Naive thymus-derived CD8-positive, alpha-beta T cell (primary cell): ENCODE data around the gene FOXI1. TPM values are rescaled to one million over a fixed set of nuclear protein-coding genes. Genes with fewer than 3 reads are reported as not detected.

Experiments
- ATAC-seq, 2 donors: fragments of 150-1000 bp; cut with Tn5 transposase in 1 of 2; sonication (Bioruptor Pico), chemical (Tn5 transposase) in 1 of 2; 1 replicate in 1 of 2; 2 replicates in 1 of 2; pipeline ENCODE4 v1.10.0; 2021; ENCODE audit warnings: mild to moderate bottlenecking in 2 of 2, moderate library complexity in 2 of 2
- POLR2A ChIA-PET: fragments of 350-600 bp; sonication (Branson Sonifier 250); formaldehyde crosslinking; loops from one replicate; lab custom pipeline; 2021; ENCODE audit warnings: antibody characterized with exemption; lab: Charles Lee
- DNase-seq, 10 donors: peaks; one replicate each; pipeline versions ENCODE4 v3.0.0 to v3.0.0-alpha.2; 2020 to 2022
- H3K27ac Mint-ChIP-seq, 10 donors: one replicate each; pipeline ENCODE4 v1.8.0; 2020 to 2022; ENCODE audit warnings: mild to moderate bottlenecking in 10 of 10, mixed read lengths in 10 of 10, moderate library complexity in 4 of 10, inconsistent platforms in 1 of 10
- H3K27me3 Mint-ChIP-seq, 5 donors: one replicate each; pipeline ENCODE4 v1.8.0; 2021 to 2022; ENCODE audit warnings: mixed read lengths in 5 of 5
- H3K36me3 Mint-ChIP-seq, 3 donors: one replicate each; pipeline ENCODE4 v1.8.0; 2020 to 2022; ENCODE audit warnings: mixed read lengths in 3 of 3, mild to moderate bottlenecking in 2 of 3, inconsistent platforms in 1 of 3
- H3K4me1 Mint-ChIP-seq, 4 donors: one replicate each; pipeline ENCODE4 v1.8.0; 2021 to 2022; ENCODE audit warnings: mixed read lengths in 4 of 4
- H3K4me3 Mint-ChIP-seq, 10 donors: one replicate each; pipeline ENCODE4 v1.8.0; 2020 to 2022; ENCODE audit warnings: mild to moderate bottlenecking in 10 of 10, mixed read lengths in 10 of 10, moderate library complexity in 6 of 10, inconsistent platforms in 1 of 10
- H3K9me3 Mint-ChIP-seq, 9 donors: one replicate each; pipeline ENCODE4 v1.8.0; 2020 to 2022; ENCODE audit warnings: mixed read lengths in 9 of 9, mild to moderate bottlenecking in 3 of 9, inconsistent platforms in 1 of 9, moderate library complexity in 1 of 9
- polyA plus RNA-seq, 3 donors: library from polyadenylated mRNA; unstranded; fragments of 300-500 nt; fragmentation: Illumina TruSeq; gene quantifications; one replicate each; pipeline ENCODE4 v1.2.3, GENCODE V29; 2021
- total RNA-seq, 8 experiments: library from RNA in 2 of 8; stranded (reverse) in 2 of 8; gene quantifications; one replicate each; pipeline ENCODE4 v1.2.3 and lab custom pipeline; 2021 to 2026

FOXI1 gene
- total and polyA plus RNA-seq, 5 experiments from 2014 or later: not detected

DNA sequence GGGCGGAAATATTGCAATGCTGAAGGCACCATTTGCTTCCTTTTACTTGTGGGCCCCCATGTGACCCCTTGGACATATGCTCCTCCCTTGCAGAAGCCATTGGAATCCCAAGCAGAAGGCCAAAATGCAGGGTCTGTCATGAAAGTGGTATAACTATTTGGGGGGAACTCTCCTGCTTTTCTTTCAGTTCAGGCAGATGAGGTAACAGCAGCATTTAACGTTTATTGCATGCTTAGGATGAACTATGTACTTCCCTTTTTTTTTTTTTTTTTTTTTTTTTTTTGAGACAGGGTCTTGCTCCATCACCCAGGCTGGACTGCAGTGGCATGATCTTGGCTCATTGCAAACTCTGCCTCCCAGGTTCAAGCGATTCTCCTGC lies 7.8 kb downstream of the FOXI1 start:
- ATAC-seq (no peak), DNase-seq (no peak)
- H3K4me1 Mint-ChIP-seq: no peaks in the 10 kb centered on the region
- H3K27ac Mint-ChIP-seq: no peak overlapping the region
- POLR2A ChIA-PET: no interaction called here
- H3K27me3 Mint-ChIP-seq: peaks cover 0 to 3% (median 0%) of the 10 kb centered on the region in 5 donors
- H3K9me3 Mint-ChIP-seq: no peaks in the 10 kb centered on the region
- H3K36me3 Mint-ChIP-seq: no peaks in the 10 kb centered on the region
- H3K4me3 Mint-ChIP-seq: no peak overlapping the region

- no peak overlapping the region for H3K4me3 Mint-ChIP-seq
- H3K36me3 Mint-ChIP-seq: no peaks in the 10 kb centered on the region
- peaks cover 0 to 3% (median 0%) of the 10 kb centered on the region in 5 donors for H3K27me3 Mint-ChIP-seq
- no peaks in the 10 kb centered on the region for H3K4me1 Mint-ChIP-seq
- H3K27ac Mint-ChIP-seq: peak overlapping the region in 1 of 10 donors; percentile 40
- POLR2A ChIA-PET: no interaction called here
- H3K9me3 Mint-ChIP-seq: no peaks in the 10 kb centered on the region
- DNase-seq: no peak
- no peak for ATAC-seq
Observed at GRCh38 chr5:170114271-170114670, 8.6 kb downstream of the FOXI1 start.

DNA sequence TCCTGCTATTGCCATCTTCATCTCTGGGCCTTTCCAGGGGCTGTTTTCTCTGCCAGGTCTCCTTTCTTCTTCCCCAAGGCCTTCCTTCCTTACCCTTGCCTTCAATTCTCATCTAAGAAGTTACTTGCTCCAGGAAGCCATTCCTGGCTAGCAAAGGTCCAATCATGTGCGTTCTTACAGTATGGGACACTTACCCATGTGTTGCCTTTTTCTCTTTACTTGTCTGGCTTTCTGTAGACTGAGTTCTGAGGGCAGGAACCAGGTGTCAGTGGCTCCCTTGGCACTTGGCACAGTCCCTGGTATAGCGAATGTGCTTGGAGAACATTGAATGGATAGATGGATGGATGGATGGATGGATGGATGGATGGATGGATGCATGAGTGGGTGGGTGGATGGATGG lies 10.2 kb downstream of the FOXI1 start:
- no peak overlapping the region for H3K4me3 Mint-ChIP-seq
- POLR2A ChIA-PET: no interaction called here
- H3K9me3 Mint-ChIP-seq: no peaks in the 10 kb centered on the region
- no peaks in the 10 kb centered on the region for H3K36me3 Mint-ChIP-seq
- no peaks in the 10 kb centered on the region for H3K4me1 Mint-ChIP-seq
- no peak overlapping the region for H3K27ac Mint-ChIP-seq
- H3K27me3 Mint-ChIP-seq: peaks cover 0 to 4% (median under 1%) of the 10 kb centered on the region in 5 donors
- ATAC-seq: no peak
- DNase-seq: no peak

GRCh38 chr5:170117736-170118135 lies 12.0 kb downstream of the FOXI1 start:
- H3K27ac Mint-ChIP-seq: peak overlapping the region in 1 of 10 donors; percentile 45
- DNase-seq (no peak), ATAC-seq (no peak)
- H3K4me1 Mint-ChIP-seq: no peaks in the 10 kb centered on the region
- H3K27me3 Mint-ChIP-seq: peaks cover 0 to 6% (median 2%) of the 10 kb centered on the region in 5 donors
- H3K9me3 Mint-ChIP-seq: no peaks in the 10 kb centered on the region
- H3K4me3 Mint-ChIP-seq: no peak overlapping the region
- POLR2A ChIA-PET: no interaction called here
- no peaks in the 10 kb centered on the region for H3K36me3 Mint-ChIP-seq

- POLR2A ChIA-PET: no interaction called here
- H3K27me3 Mint-ChIP-seq: peaks cover 0 to 14% (median 4%) of the 10 kb centered on the region in 5 donors
- H3K36me3 Mint-ChIP-seq: peaks cover 0 to 4% (median under 1%) of the 10 kb centered on the region in 3 donors
- H3K4me1 Mint-ChIP-seq: no peaks in the 10 kb centered on the region
- H3K4me3 Mint-ChIP-seq: no peak overlapping the region
- no peak for ATAC-seq
- DNase-seq: no peak
- peaks cover 0 to 13% (median 4%) of the 10 kb centered on the region in 9 donors for H3K9me3 Mint-ChIP-seq
- no peak overlapping the region for H3K27ac Mint-ChIP-seq
Observed at GRCh38 chr5:170120576-170120975, 14.9 kb downstream of the FOXI1 start.

- ATAC-seq (no peak), DNase-seq (no peak)
- no peak overlapping the region for H3K27ac Mint-ChIP-seq
- H3K9me3 Mint-ChIP-seq: peaks cover 6 to 20% (median 11%) of the 10 kb centered on the region in 9 donors
- no peak overlapping the region for H3K4me3 Mint-ChIP-seq
- no peaks in the 10 kb centered on the region for H3K4me1 Mint-ChIP-seq
- H3K36me3 Mint-ChIP-seq: peaks cover 3 to 12% (median 8%) of the 10 kb centered on the region in 3 donors
- POLR2A ChIA-PET: no interaction called here
- H3K27me3 Mint-ChIP-seq: peaks cover 5 to 20% (median 8%) of the 10 kb centered on the region in 5 donors
Observed at GRCh38 chr5:170121321-170121720, 15.6 kb downstream of the FOXI1 start.

- DNase-seq (no peak), ATAC-seq (no peak)
- no peak overlapping the region for H3K4me3 Mint-ChIP-seq
- H3K4me1 Mint-ChIP-seq: no peaks in the 10 kb centered on the region
- peaks cover 9 to 41% (median 20%) of the 10 kb centered on the region in 9 donors for H3K9me3 Mint-ChIP-seq
- peaks cover 3 to 29% (median 23%) of the 10 kb centered on the region in 3 donors for H3K36me3 Mint-ChIP-seq
- peaks cover 9 to 23% (median 13%) of the 10 kb centered on the region in 5 donors for H3K27me3 Mint-ChIP-seq
- POLR2A ChIA-PET: no interaction called here
- H3K27ac Mint-ChIP-seq: no peak overlapping the region
Observed at GRCh38 chr5:170126061-170126460, 20.4 kb downstream of the FOXI1 start.

DNA sequence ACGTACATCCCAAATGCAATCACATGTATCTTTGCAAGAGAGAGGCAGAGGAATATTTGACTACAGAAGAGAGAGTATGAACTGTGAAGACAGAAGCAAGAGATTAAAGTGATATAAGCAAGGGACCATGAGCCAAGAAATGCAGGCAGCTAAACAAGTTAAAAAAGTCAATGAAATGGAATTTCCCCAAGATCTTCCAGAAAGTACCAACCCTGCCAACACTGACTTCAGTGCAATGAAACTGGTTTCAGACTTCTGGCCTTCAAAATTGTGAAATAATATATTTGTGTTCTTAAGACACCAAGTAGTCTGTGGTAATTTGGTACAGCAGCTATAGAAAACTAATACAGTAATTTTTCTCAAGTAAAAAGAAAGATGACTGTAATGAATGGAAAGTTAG lies 20.9 kb downstream of the FOXI1 start:
- POLR2A ChIA-PET: no interaction called here
- Mint-ChIP-seq H3K36me3 (peaks cover 3 to 29% (median 23%) of the 10 kb centered on the region in 3 donors), H3K27ac (no peak overlapping the region), H3K4me1 (no peaks in the 10 kb centered on the region), H3K4me3 (no peak overlapping the region), H3K27me3 (peaks cover 9 to 23% (median 11%) of the 10 kb centered on the region in 5 donors), H3K9me3 (peaks cover 9 to 41% (median 20%) of the 10 kb centered on the region in 9 donors)
- no peak for DNase-seq
- ATAC-seq: no peak

GRCh38 chr5:170131235-170131634 lies 25.5 kb downstream of the FOXI1 start:
- DNase-seq (no peak), ATAC-seq (no peak)
- peaks cover 0 to 23% (median 16%) of the 10 kb centered on the region in 3 donors for H3K36me3 Mint-ChIP-seq
- no peaks in the 10 kb centered on the region for H3K4me1 Mint-ChIP-seq
- H3K9me3 Mint-ChIP-seq: peaks cover 2 to 23% (median 12%) of the 10 kb centered on the region in 9 donors
- POLR2A ChIA-PET: no interaction called here
- no peak overlapping the region for H3K4me3 Mint-ChIP-seq
- peaks cover 8 to 19% (median 16%) of the 10 kb centered on the region in 5 donors for H3K27me3 Mint-ChIP-seq
- H3K27ac Mint-ChIP-seq: no peak overlapping the region

DNA sequence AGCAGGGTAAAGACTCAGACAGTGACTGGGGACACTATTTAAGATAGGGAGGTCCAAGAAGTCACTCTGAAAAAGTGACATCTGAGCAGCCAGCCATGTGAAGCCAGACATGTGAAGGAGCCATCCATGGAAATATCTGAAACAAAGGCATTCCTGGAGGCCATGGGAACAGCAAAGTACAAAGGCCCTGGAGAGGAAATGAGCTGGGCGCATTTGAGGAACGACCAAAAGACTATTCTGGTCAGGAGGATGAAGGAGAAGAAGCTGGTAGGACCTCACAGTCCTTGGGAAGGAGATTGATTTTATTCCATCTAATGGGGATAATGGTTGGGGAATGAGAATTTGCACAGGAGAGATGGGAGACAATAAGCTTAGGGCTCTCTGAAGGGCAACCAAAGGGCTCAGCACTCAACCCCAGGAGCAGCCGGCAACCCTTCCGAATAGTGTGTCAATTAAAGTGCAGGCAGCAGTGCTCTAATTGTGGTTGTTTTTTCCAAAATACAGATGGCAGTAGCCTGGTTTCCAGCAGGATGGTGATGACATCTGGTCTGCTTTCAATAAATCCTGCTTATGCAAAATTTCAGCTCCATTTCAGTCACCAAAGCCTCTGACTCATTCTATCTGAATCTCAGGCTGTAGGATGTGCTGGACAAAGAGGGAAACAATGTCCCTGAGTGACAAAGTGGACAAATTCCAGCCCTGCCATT lies 26.7 kb downstream of the FOXI1 start:
- no peak for ATAC-seq
- H3K27ac Mint-ChIP-seq: no peak overlapping the region
- no peak overlapping the region for H3K4me3 Mint-ChIP-seq
- peaks cover 0 to 11% (median 5%) of the 10 kb centered on the region in 3 donors for H3K36me3 Mint-ChIP-seq
- no peak for DNase-seq
- H3K4me1 Mint-ChIP-seq: no peaks in the 10 kb centered on the region
- peaks cover 0 to 11% (median 1%) of the 10 kb centered on the region in 9 donors for H3K9me3 Mint-ChIP-seq
- peaks cover 0 to 19% (median 11%) of the 10 kb centered on the region in 5 donors for H3K27me3 Mint-ChIP-seq
- POLR2A ChIA-PET: no interaction called here

DNA sequence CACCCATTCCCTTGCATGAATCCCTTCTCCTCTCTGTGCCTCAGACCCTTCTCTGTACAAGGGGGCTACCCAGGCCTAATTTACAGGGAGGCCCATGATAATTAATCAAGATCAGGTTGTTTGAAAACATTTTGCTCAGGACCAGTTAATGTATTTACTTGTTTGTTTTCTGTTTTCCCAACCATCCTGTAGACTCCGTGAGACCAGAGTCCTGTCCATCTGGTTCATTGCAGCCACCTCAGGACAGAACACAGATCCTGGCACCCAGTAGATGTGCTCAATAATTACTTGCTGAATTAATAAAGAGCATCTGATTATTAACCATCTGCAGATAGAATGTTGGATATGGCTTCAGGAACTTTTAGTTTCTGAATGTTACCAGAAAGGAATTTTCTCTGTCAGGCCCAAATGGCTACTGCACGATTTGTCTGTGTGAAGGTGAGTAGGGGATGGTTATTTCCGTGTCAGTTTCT lies 27.3 kb downstream of the FOXI1 start:
- Mint-ChIP-seq H3K36me3 (peaks cover 0 to 10% (median 0%) of the 10 kb centered on the region in 3 donors), H3K27ac (no peak overlapping the region), H3K4me3 (no peak overlapping the region), H3K9me3 (peaks cover 0 to 5% (median 0%) of the 10 kb centered on the region in 9 donors), H3K4me1 (no peaks in the 10 kb centered on the region), H3K27me3 (peaks cover 0 to 19% (median 10%) of the 10 kb centered on the region in 5 donors)
- DNase-seq: no peak
- ATAC-seq: no peak
- POLR2A ChIA-PET: no interaction called here

- POLR2A ChIA-PET: no interaction called here
- Mint-ChIP-seq H3K4me1 (no peaks in the 10 kb centered on the region), H3K27me3 (peaks cover 0 to 19% (median 6%) of the 10 kb centered on the region in 5 donors), H3K9me3 (no peaks in the 10 kb centered on the region), H3K27ac (no peak overlapping the region), H3K36me3 (peaks cover 0 to 5% (median 0%) of the 10 kb centered on the region in 3 donors), H3K4me3 (no peak overlapping the region)
- no peak for DNase-seq
- ATAC-seq: no peak
Observed at GRCh38 chr5:170135796-170136490, 30.2 kb downstream of the FOXI1 start.

DNA sequence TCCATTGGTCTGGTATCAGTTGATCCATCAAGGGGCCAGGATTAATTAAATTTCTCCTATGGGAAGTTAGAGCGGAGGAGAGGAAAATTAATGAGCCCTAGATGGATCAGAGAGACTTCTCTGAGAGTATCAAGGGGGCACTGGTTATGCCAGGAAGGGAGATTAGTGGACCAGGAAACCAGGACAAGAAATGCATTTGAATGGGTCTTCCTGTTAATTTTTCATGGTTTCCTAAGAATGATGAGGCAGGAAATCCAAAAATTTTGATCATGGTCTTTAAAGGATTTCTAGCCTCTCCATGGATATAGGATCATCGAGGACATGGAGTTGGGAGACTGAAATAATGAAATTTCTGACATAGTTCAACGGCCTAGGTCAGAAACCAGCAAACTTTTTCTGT lies 30.8 kb downstream of the FOXI1 start:
- Mint-ChIP-seq H3K4me3 (no peak overlapping the region), H3K27ac (no peak overlapping the region), H3K4me1 (no peaks in the 10 kb centered on the region), H3K36me3 (peaks cover 0 to 5% (median 0%) of the 10 kb centered on the region in 3 donors), H3K27me3 (peaks cover 1 to 19% (median 6%) of the 10 kb centered on the region in 5 donors), H3K9me3 (no peaks in the 10 kb centered on the region)
- ATAC-seq (no peak), DNase-seq (no peak)
- POLR2A ChIA-PET: no interaction called here
